Esophagus squamous epithelium (tissue), 4 donors: ENCODE measurements around the gene C12orf42.

Experiments used
- CTCF ChIP-seq, 6 experiments: fragments of 450-650 bp in 4 of 6; fragments of 200-600 bp in 2 of 6; sonication (generic) in 2 of 6; IDR thresholded peaks; one replicate each; pipeline ENCODE4 v1.5.1; 2016 to 2019; ENCODE audit warnings: antibody characterized with exemption in 6 of 6, mild to moderate bottlenecking in 4 of 6, moderate library complexity in 4 of 6
- POLR2A ChIP-seq, 4 donors: fragments of 450-650 bp; IDR thresholded peaks; one replicate each; pipeline ENCODE4 v1.6.1; 2017; ENCODE audit warnings: antibody characterized with exemption in 4 of 4, mild to moderate bottlenecking in 4 of 4, moderate library complexity in 3 of 4

DNA sequence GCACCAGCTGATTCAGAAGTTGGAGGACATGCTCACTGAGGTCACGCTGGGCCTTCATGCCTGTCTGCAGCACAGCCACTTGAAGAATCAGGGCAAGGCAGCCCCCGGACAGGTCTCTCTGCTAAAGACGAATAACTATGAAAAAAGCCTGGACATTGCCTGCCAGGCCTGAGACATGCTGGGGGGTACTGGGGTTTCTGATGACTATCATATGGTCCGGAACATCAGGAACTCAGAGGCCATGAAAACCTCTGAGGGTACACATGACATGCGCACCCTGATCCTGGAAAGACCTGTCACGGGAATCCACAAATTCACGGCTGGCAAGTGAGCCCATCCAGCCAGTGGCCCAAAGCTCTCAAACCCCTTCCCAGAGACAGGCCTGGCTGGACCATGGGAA, 8.8 kb upstream of the C12orf42 start:
- TF ChIP-seq POLR2A (IDR thresholded peaks at IDR 0.05) = no peak
- no peak for TF ChIP-seq CTCF (IDR thresholded peaks at IDR 0.05)
